OCI-LY1 (cell line): ENCODE data around the gene KRT78.

Experiments
- H2AFZ ChIP-seq: fragments of 200-600 bp; sonication (generic), shearing (Covaris generic); 2 replicates; pipeline ENCODE4 v1.6.0; 2014; ENCODE audit warnings: antibody characterized with exemption, mild to moderate bottlenecking, low read length
- H3F3A ChIP-seq: fragments of 200-600 bp; sonication (generic), shearing (Covaris generic); 2 replicates; pipeline ENCODE4 v1.6.0; 2014; ENCODE audit warnings: mild to moderate bottlenecking, antibody characterized with exemption, low read length, moderate library complexity; ENCODE audit not compliant: insufficient read depth
- H3K27ac ChIP-seq: fragments of 200-600 bp; sonication (generic); 2 replicates; pipeline ENCODE4 v1.5.1; 2014; ENCODE audit warnings: low read length, mixed run types, mild to moderate bottlenecking, low read depth; ENCODE audit not compliant: poor library complexity, severe bottlenecking
- H3K27me3 ChIP-seq: fragments of 200-600 bp; sonication (generic); 2 replicates; pipeline ENCODE4 v1.6.0; 2014; ENCODE audit warnings: antibody characterized with exemption, mild to moderate bottlenecking, low read length, moderate library complexity; ENCODE audit not compliant: insufficient read depth
- H3K36me3 ChIP-seq: fragments of 200-600 bp; sonication (generic); 2 replicates; pipeline ENCODE4 v1.6.1; 2014; ENCODE audit warnings: mild to moderate bottlenecking, antibody characterized with exemption, low read length, moderate library complexity, mixed read lengths; ENCODE audit not compliant: insufficient read depth
- H3K4me1 ChIP-seq: fragments of 200-600 bp; sonication (generic); 2 replicates; pipeline ENCODE4 v1.5.1; 2014; ENCODE audit warnings: mild to moderate bottlenecking, low read length, moderate library complexity; ENCODE audit not compliant: insufficient read depth, severe bottlenecking
- H3K4me2 ChIP-seq: fragments of 200-600 bp; sonication (generic), shearing (Covaris generic); 2 replicates; pipeline ENCODE4 v1.6.1; 2014; ENCODE audit warnings: low read length
- H3K4me3 ChIP-seq: fragments of 200-600 bp; sonication (generic); 2 replicates; pipeline ENCODE4 v1.5.1; 2014; ENCODE audit warnings: low read length, low read depth, mild to moderate bottlenecking, mixed read lengths; ENCODE audit not compliant: poor library complexity, severe bottlenecking
- H3K79me2 ChIP-seq: fragments of 200-600 bp; shearing (Covaris generic); 2 replicates; pipeline ENCODE4 v1.6.1; 2016; ENCODE audit warnings: mixed run types, low read length, mixed read lengths; ENCODE audit not compliant: insufficient read depth
- H3K9ac ChIP-seq: fragments of 200-600 bp; sonication (generic), shearing (Covaris generic); 2 replicates; pipeline ENCODE4 v1.6.1; 2014; ENCODE audit warnings: mild to moderate bottlenecking, low read length, mixed read lengths
- H3K9me2 ChIP-seq: fragments of 200-600 bp; sonication (generic), shearing (Covaris generic); 2 replicates; pipeline ENCODE4 v1.6.1; 2014; ENCODE audit warnings: low read depth, mild to moderate bottlenecking, low read length, mixed read lengths
- H3K9me3 ChIP-seq: fragments of 200-600 bp; shearing (Covaris generic); 2 replicates; pipeline ENCODE4 v1.6.1; 2014; ENCODE audit warnings: low read length, mixed read lengths
- H4K20me1 ChIP-seq: fragments of 200-600 bp; sonication (generic), shearing (Covaris generic); 2 replicates; pipeline ENCODE4 v1.6.0; 2016; ENCODE audit warnings: mild to moderate bottlenecking, low read length; ENCODE audit not compliant: insufficient read depth
- CTCF ChIP-seq: fragments of 200-600 bp; sonication (generic), shearing (Covaris generic); IDR thresholded peaks from 2 replicates; pipeline ENCODE4 v1.5.1; 2017; ENCODE audit warnings: mild to moderate bottlenecking, antibody characterized with exemption, low read length, moderate library complexity, mixed read lengths
- EZH2 ChIP-seq: fragments of 200-600 bp; sonication (generic), shearing (Covaris generic); IDR thresholded peaks from 2 replicates; pipeline ENCODE4 v1.8.0; 2017; ENCODE audit warnings: borderline replicate concordance, mixed run types, mild to moderate bottlenecking, antibody characterized with exemption, low read length, moderate library complexity, mixed read lengths

KRT78 gene

GRCh38 chr12:52806821-52807543, 41.8 kb downstream of the KRT78 start:
- Histone ChIP-seq H3K4me3 (no peak overlapping the region), H3K9ac (no peak overlapping the region), H3K27me3 (peaks cover 3% of the 10 kb centered on the region; the same call in 1 of the 2 replicates), H3K79me2 (no peaks in the 10 kb centered on the region), H3F3A (no peaks in the 10 kb centered on the region), H2AFZ (no peak overlapping the region), H4K20me1 (no peaks in the 10 kb centered on the region), H3K4me1 (no peaks in the 10 kb centered on the region), H3K9me3 (no peaks in the 10 kb centered on the region), H3K9me2 (no peaks in the 10 kb centered on the region), H3K36me3 (no peaks in the 10 kb centered on the region), H3K4me2 (no peak overlapping the region), H3K27ac (no peak overlapping the region)
- TF ChIP-seq CTCF (no peak), EZH2 (no peak)

GRCh38 chr12:52806169-52806811, 42.5 kb downstream of the KRT78 start:
- H3F3A ChIP-seq: no peaks in the 10 kb centered on the region
- no peak overlapping the region for H2AFZ ChIP-seq
- no peak overlapping the region for H3K27ac ChIP-seq
- no peaks in the 10 kb centered on the region for H3K9me2 ChIP-seq
- no peaks in the 10 kb centered on the region for H3K4me1 ChIP-seq
- no peaks in the 10 kb centered on the region for H3K79me2 ChIP-seq
- H3K4me2 ChIP-seq: no peak overlapping the region
- no peaks in the 10 kb centered on the region for H4K20me1 ChIP-seq
- no peaks in the 10 kb centered on the region for H3K36me3 ChIP-seq
- no peak overlapping the region for H3K4me3 ChIP-seq
- TF ChIP-seq CTCF: no peak
- TF ChIP-seq EZH2: no peak
- H3K9ac ChIP-seq: no peak overlapping the region
- H3K9me3 ChIP-seq: no peaks in the 10 kb centered on the region
- peaks cover 3% of the 10 kb centered on the region; the same call in 1 of the 2 replicates for H3K27me3 ChIP-seq

- H3K27me3 ChIP-seq: peaks cover 3% of the 10 kb centered on the region; the same call in 1 of the 2 replicates
- H3K4me3 ChIP-seq: no peak overlapping the region
- H3K36me3 ChIP-seq: no peaks in the 10 kb centered on the region
- TF ChIP-seq CTCF: no peak
- TF ChIP-seq EZH2: no peak
- H3K4me2 ChIP-seq: no peak overlapping the region
- H3K9me3 ChIP-seq: no peaks in the 10 kb centered on the region
- no peak overlapping the region for H3K9ac ChIP-seq
- H3K27ac ChIP-seq: no peak overlapping the region
- no peaks in the 10 kb centered on the region for H3K9me2 ChIP-seq
- no peaks in the 10 kb centered on the region for H3F3A ChIP-seq
- no peaks in the 10 kb centered on the region for H4K20me1 ChIP-seq
- no peak overlapping the region for H2AFZ ChIP-seq
- no peaks in the 10 kb centered on the region for H3K4me1 ChIP-seq
- no peaks in the 10 kb centered on the region for H3K79me2 ChIP-seq
These were observed 43.1 kb downstream of the KRT78 start for GRCh38 chr12:52805739-52806138.
